ENCODE measurements around the gene VCL. TPM values are rescaled to one million over a fixed set of nuclear protein-coding genes. Genes with fewer than 3 reads are reported as not detected.

VCL gene
- total and polyA plus RNA-seq, 2 donors (not counting 1 experiment from before 2014, with no cell fraction given) = 161 to 316 TPM

- Histone ChIP-seq H3K9me3 (ENCODE audit: control insufficient read depth, insufficient read depth, low read depth, low read length) (no peaks in the 10 kb centered on the region), H3K27ac (ENCODE audit: insufficient read depth, low read length) (peak within 1 kb of the TSS; percentile 97), H3K9ac (ENCODE audit: insufficient read depth, low read length) (peak within 1 kb of the TSS; percentile 84), H3K36me3 (ENCODE audit: control insufficient read depth, insufficient read depth, low read length) (no peaks in the 10 kb centered on the region), H3K4me2 (ENCODE audit: extremely low read depth, insufficient read depth, low read length) (peak within 1 kb of the TSS; percentile 93), H3K27me3 (ENCODE audit: control insufficient read depth, insufficient read depth, low read length) (no peaks in the 10 kb centered on the region), H3K4me3 (replicated peaks in 1 of 4; ENCODE audit: control extremely low read depth in 1 of 4, insufficient read depth in 1 of 4, low read depth in 3 of 4, low read length in 4 of 4) (peak within 1 kb of the TSS; percentile 84 to 98 (median 90)), H3K79me2 (ENCODE audit: control insufficient read depth, insufficient read depth, low read length) (peaks cover 38% of the 10 kb centered on the region), H3K4me1 (ENCODE audit: control insufficient read depth, extremely low read depth, insufficient read depth, low read length) (peaks cover 3% of the 10 kb centered on the region), H4K20me1 (ENCODE audit: control insufficient read depth, extremely low read depth, insufficient read depth, low read length) (no peaks in the 10 kb centered on the region), H2AFZ (ENCODE audit: low read length) (peak within 1 kb of the TSS; percentile 100)
- TF ChIP-seq CTCF (conservative IDR thresholded peaks at IDR 0.05 in 1 of 2, IDR thresholded peaks at IDR 0.05 in 1 of 2; ENCODE audit: low read depth in 1 of 2, low read length in 2 of 2) = no peak
- TF ChIP-seq EZH2 (IDR thresholded peaks at IDR 0.05; ENCODE audit: low read length, missing control alignments) = no peak
- DNase-seq (ENCODE audit: low read depth in 2 of 2) = no peak
Measured at GRCh38 chr10:74150204-74150989, 152.5 kb downstream of the VCL start, which contains the start of gene AP3M1. Gene AP3M1 (minus strand): TSS chr10:74150828. CDS start chr10:74138379, 12,449 bp downstream.

DNA sequence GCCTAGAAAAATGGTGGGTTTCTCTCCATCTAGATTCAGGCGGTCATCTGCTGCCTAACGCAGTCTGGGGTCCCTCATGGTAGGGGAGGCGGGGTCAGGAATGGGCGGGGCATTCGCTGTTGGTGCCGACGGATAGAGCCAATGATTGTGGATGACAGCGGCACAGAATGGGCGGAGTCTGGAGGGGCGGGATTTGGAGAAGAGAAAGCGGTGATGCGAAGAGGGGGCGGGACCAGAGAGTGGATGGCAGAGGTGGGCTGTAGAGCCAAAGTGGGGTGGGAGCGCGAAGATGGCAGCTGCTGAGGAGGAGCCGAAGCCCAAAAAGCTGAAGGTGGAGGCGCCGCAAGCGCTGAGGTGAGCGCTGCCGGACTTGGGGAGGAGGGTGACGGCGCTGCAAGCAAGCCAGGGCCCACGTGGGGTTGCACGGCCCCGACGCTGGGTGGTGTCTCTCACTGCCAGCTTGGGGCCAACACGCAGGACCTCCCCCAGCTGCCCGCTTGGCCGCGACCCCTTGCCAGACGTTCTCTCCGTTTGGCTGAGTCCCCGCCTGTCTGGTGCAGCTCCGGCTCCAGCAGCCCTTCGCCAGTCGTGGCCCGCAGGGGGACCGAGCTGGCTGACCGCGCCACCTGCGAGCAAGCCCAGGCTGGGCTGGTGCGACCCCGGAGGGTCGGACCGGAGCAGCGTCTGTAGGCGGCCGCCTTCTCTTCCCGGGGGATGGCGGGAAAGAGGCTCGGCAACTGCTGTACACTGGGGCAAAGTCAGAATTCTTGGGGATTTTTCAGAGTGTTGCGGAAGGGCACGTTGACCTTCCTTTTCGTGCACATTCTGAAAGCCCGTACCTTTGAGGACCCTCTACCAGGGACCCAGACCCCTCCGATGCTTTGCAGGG is 153.3 kb downstream of the VCL start, which contains the start of gene ADK:
Gene ADK, plus strand, starts transcription at position 232 of the 889 bp plus-strand sequence. Its CDS starts 58 bp downstream, at position 290.
- TF ChIP-seq EZH2 (IDR thresholded peaks at IDR 0.05; ENCODE audit: low read length, missing control alignments) (no peak), CTCF (conservative IDR thresholded peaks at IDR 0.05 in 1 of 2, IDR thresholded peaks at IDR 0.05 in 1 of 2; ENCODE audit: low read depth in 1 of 2, low read length in 2 of 2) (peak; percentile 39 to 41)
- Histone ChIP-seq H3K9ac (ENCODE audit: insufficient read depth, low read length) (peak within 1 kb of the TSS; percentile 84), H4K20me1 (ENCODE audit: control insufficient read depth, extremely low read depth, insufficient read depth, low read length) (no peaks in the 10 kb centered on the region), H3K4me1 (ENCODE audit: control insufficient read depth, extremely low read depth, insufficient read depth, low read length) (no peaks in the 10 kb centered on the region), H3K4me3 (replicated peaks in 1 of 4; ENCODE audit: control extremely low read depth in 1 of 4, insufficient read depth in 1 of 4, low read depth in 3 of 4, low read length in 4 of 4) (peak within 1 kb of the TSS; percentile 84 to 98 (median 90)), H3K79me2 (ENCODE audit: control insufficient read depth, insufficient read depth, low read length) (peaks cover 37% of the 10 kb centered on the region), H3K36me3 (ENCODE audit: control insufficient read depth, insufficient read depth, low read length) (no peaks in the 10 kb centered on the region), H2AFZ (ENCODE audit: low read length) (peak within 1 kb of the TSS; percentile 100), H3K4me2 (ENCODE audit: extremely low read depth, insufficient read depth, low read length) (peak within 1 kb of the TSS; percentile 93), H3K9me3 (ENCODE audit: control insufficient read depth, insufficient read depth, low read depth, low read length) (no peaks in the 10 kb centered on the region), H3K27me3 (ENCODE audit: control insufficient read depth, insufficient read depth, low read length) (no peaks in the 10 kb centered on the region), H3K27ac (ENCODE audit: insufficient read depth, low read length) (peak within 1 kb of the TSS; percentile 97)
- peak; percentile 94 to 98 for DNase-seq (ENCODE audit: low read depth in 2 of 2)
